ENCODE results near the gene SHC3. TPM values are rescaled to one million over a fixed set of nuclear protein-coding genes. Genes with fewer than 3 reads are reported as not detected.

SHC3 gene
- total and polyA plus RNA-seq, 12 donors = 0.15 to 0.71 (median 0.33) TPM

- no peak for TF ChIP-seq CTCF (IDR thresholded peaks at IDR 0.05)
- intact Hi-C loops (cut with DNase I) = no loop called here
- DNase-seq (no peak), ATAC-seq (no peak)
- WGBS, 2 donors = 78% methylated on average over 7 of the region's 7 CpGs
- Histone ChIP-seq H3K4me3 (no peak overlapping the region), H3K9me3 (no peaks in the 10 kb centered on the region), H3K36me3 (no peaks in the 10 kb centered on the region), H3K27me3 (no peaks in the 10 kb centered on the region), H3K4me1 (peaks cover 0 to 15% (median 0%) of the 10 kb centered on the region in 9 donors), H3K27ac (no peak overlapping the region)
These were observed 101.1 kb downstream of the SHC3 start for GRCh38 chr9:89077519-89077918.

DNA sequence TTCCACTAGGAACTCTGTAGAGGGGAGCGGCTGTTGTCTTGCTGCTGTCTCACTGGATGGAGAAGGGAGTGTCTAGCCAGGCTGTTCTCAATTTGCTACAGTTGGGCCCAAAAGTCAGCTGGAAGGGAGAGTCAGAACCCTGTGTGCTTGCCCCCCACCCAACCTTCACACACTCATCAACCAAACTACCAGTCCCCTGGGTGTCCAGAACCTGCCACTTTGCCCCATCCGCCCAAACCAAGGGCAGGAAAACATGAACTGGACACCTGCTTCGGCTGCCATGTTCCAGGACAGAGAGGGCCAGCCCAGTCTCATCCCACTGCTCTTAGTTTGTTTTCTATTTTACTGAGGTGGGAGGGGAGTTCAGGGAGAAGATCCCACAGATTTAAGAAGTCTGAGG lies 105.2 kb downstream of the SHC3 start:
- intact Hi-C loops (cut with DNase I) = no loop called here
- no peak for DNase-seq
- 95 to 98% methylated on average over 3 of the region's 3 CpGs for WGBS, 2 donors
- Histone ChIP-seq H3K27ac (no peak overlapping the region), H3K9me3 (no peaks in the 10 kb centered on the region), H3K4me1 (peaks cover 0 to 1% (median 0%) of the 10 kb centered on the region in 9 donors), H3K27me3 (no peaks in the 10 kb centered on the region), H3K36me3 (no peaks in the 10 kb centered on the region), H3K4me3 (no peak overlapping the region)
- no peak for ATAC-seq
- TF ChIP-seq CTCF (IDR thresholded peaks at IDR 0.05) = no peak

DNA sequence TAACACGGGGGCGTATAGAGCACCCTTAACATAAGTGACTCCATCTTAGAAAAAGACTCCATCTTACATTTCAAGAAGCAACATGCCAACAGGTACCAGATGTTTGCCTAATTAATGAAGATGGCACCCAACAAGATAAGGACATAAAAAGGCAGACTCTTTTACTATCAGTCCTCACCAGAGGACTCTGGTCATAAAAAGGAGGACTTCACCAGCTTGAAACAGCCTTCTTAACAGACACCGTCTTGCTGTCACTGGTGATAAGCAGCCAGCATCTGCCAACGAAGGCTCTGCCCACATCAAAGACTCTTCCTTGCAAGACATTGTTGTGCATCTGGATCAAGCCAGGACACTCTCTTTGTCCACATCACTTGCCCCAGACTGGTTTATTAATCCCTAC lies 107.0 kb downstream of the SHC3 start:
- H3K36me3 ChIP-seq = no peaks in the 10 kb centered on the region
- 75 to 76% methylated on average over 4 of the region's 4 CpGs for WGBS, 2 donors
- no peaks in the 10 kb centered on the region for H3K9me3 ChIP-seq
- H3K27me3 ChIP-seq = no peaks in the 10 kb centered on the region
- intact Hi-C loops (cut with DNase I) = no loop called here
- no peak overlapping the region for H3K27ac ChIP-seq
- TF ChIP-seq CTCF (IDR thresholded peaks at IDR 0.05) = no peak
- H3K4me3 ChIP-seq = no peak overlapping the region
- no peaks in the 10 kb centered on the region for H3K4me1 ChIP-seq
- ATAC-seq (no peak), DNase-seq (no peak)

GRCh38 chr9:89066835-89067234 lies 111.8 kb downstream of the SHC3 start:
- intact Hi-C loops (cut with DNase I) = no loop called here
- TF ChIP-seq CTCF (IDR thresholded peaks at IDR 0.05) = no peak
- Histone ChIP-seq H3K4me1 (no peaks in the 10 kb centered on the region), H3K27ac (no peak overlapping the region), H3K4me3 (no peak overlapping the region), H3K9me3 (no peaks in the 10 kb centered on the region), H3K36me3 (no peaks in the 10 kb centered on the region), H3K27me3 (no peaks in the 10 kb centered on the region)
- DNase-seq (no peak), ATAC-seq (no peak)
- WGBS, 2 donors = 59 to 66% methylated on average over 4 of the region's 4 CpGs

GRCh38 chr9:89065921-89066320 lies 112.7 kb downstream of the SHC3 start:
- no peak for TF ChIP-seq CTCF (IDR thresholded peaks at IDR 0.05)
- DNase-seq = no peak
- WGBS, 2 donors = 73 to 78% methylated on average over 6 of the region's 6 CpGs

More at GRCh38 chr9:89065921-89066320, 112.7 kb downstream of the SHC3 start:
- intact Hi-C loops (cut with DNase I) = no loop called here
- Histone ChIP-seq H3K4me1 (no peaks in the 10 kb centered on the region), H3K36me3 (no peaks in the 10 kb centered on the region), H3K27ac (no peak overlapping the region), H3K9me3 (no peaks in the 10 kb centered on the region), H3K27me3 (no peaks in the 10 kb centered on the region), H3K4me3 (no peak overlapping the region)
- ATAC-seq = no peak
